Measurements from ENCODE around the gene SYNGR1.
"Not testable (repeated sequence)": the region's sequence is repeated elsewhere in the genome, so short reads cannot be mapped to it uniquely, and the experiment has no call there.

SYNGR1 gene

GRCh38 chr22:39351689-39352214 is 2.0 kb downstream of the SYNGR1 start:
- DNase-seq = no peak

DNA sequence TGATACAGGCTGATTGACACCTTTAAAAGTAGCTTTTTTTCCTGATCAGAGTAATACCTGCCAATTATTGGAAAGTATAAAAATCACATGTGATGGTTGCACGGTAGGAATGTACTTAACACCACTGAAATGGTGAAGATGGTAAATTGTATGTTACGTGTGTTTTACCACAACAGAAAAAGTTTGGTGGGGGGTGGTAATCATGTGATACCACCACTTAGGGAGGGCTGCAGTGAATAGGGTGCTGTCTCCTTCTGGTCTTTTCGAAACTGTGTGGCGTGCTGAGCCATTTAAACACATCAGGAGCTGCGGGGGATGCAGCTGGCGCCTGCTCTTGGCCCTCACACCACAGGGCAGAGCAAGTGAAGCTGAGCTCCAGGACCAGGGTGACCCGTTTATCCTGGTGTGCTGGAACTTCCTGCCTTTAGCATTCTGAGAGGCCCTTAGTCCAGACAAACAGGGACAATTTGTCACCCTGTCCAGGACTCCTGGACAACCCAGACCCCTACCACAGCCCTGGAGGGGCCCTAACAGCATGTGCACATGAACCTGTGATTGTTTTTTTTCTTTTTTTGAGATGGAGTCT is 2.6 kb downstream of the SYNGR1 start:
- no peak for DNase-seq

DNA sequence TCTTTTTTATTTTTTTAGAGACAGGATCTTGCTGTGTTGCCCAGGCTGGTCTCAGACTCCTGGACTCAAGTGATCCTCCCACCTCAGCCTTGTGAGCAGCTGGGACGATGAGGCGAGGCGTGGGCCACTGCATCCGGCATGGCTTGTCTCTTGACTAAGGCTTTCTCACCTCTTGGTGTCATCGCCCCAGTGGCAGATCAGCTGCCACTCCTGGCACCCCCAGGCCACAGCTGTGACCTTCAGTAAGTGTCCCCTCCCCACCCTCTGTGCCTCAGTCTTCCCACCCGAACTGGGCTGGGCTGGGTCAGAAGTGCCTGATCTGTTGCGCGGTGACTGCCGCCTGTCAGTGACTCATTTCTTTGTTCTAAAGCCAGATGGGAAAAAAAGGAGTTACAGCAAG is 3.6 kb downstream of the SYNGR1 start:
- no peak for DNase-seq

GRCh38 chr22:39355080-39355479 is 5.3 kb downstream of the SYNGR1 start:
- DNase-seq = no peak

- DNase-seq = not testable (repeated sequence)
Measured at GRCh38 chr22:39355805-39356204, 6.0 kb downstream of the SYNGR1 start.

DNA sequence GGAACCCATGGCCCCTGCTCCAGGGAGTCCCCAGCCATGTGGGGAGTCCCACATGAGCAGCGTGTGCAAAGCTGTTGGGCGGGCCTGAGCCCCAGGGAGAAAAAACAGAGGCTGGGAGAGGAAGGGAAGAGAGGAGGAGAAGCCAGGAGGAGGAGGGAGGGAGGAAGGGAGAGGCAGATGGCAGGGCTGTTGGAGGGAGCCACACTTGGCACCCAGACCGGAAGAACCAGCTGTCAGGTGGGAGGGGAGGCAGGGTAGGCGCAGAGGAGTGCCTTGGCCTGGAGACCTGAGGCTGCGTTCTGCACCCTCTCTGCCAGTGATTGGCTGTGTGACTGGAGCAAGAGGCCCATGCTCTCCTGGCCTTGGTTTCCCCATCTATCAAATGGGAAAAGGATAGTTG is 6.7 kb downstream of the SYNGR1 start:
- DNase-seq = no peak

- DNase-seq = not testable (repeated sequence)
Measured at GRCh38 chr22:39357110-39358108, 7.6 kb downstream of the SYNGR1 start.

GRCh38 chr22:39358197-39358596 is 8.4 kb downstream of the SYNGR1 start:
- DNase-seq = not testable (repeated sequence)

DNA sequence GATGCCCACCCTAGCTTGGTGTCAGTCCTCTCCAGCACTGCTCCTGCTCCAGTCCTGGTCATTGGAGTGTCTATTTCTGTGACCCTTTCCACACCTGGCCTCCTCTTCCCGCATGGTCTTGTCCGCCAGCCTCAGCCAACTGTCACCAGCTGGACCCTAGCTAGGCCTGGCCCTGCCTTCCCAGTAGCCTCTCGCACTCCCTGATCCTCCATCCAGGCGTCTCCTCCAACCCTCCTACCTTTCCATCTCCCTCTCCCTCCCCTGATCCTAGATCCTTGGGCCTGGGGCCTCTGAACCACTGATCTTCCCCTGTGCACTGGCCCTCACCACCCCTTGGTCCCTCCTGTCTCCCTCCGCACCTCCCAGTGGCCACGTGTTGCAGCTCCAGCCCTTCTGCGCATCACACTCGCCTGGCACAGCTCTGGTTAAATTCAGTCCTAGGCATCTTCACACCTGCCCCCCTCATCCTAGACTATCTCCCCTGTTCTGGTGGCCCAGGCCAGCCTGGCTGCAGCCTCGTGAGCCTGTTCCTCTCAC is 9.9 kb downstream of the SYNGR1 start:
- no peak for DNase-seq

DNA sequence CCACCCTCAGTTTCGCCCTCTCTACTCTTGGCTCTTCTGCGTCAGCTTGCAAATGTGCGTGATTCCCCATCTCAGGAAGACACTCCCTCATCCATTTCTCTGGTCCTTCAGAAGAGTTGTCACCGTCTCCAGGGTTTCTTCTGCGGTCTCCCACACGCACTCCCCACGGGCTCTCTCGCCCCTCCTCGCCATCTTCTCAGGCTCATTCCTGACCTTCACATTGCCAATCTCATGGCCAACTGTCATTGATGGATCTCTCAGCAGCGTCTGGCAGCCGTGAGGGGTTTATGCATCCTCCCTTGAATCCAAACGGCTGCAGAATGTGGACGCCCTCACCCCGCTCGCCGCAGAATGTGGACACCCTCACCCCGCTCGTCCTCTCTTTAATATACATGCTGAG is 10.5 kb downstream of the SYNGR1 start:
- no peak for DNase-seq

- DNase-seq = no peak
Measured at GRCh38 chr22:39360674-39361413, 11.1 kb downstream of the SYNGR1 start.

- no peak for DNase-seq
Measured at GRCh38 chr22:39361496-39361895, 11.7 kb downstream of the SYNGR1 start.

- no peak for DNase-seq
Measured at GRCh38 chr22:39362271-39362670, 12.5 kb downstream of the SYNGR1 start.

DNA sequence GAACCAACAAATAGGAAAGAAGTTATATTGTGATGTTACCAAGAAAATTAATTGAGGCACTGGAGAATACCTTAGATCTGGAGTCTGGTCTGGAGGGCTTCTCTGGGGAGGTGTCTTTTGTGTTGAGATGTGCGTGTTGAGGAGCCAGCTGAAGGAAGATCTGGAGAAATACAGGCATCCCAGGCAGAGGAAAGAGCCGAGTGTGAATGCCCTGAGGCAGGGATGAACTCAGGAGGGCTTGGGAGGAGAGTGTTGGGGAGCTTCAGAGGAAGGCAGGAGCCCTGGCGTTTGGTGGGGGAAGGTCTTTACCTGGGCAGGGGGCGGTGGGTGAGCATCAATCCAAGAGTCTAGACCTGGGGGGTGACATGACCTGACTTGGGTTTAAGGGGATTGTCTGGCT is 13.1 kb downstream of the SYNGR1 start:
- no peak for DNase-seq

GRCh38 chr22:39363751-39364515 is 14.1 kb downstream of the SYNGR1 start:
- no peak for DNase-seq

- no peak for DNase-seq
Measured at GRCh38 chr22:39364714-39365491, 15.1 kb downstream of the SYNGR1 start.

DNA sequence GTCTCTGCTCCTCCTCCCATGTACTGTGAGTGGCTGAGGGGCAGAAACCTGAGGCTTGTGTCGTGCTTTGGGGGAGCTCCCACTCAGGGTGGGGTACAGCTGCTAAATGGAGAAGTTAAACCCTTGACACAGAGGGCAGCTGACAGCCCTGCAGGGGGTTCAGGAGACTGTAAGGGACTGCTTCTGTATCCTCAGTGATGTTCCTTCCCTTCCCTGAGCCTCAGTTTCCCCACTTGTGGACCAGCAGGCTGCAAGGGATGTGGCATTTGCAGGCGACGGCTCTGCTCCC is 15.6 kb downstream of the SYNGR1 start:
- DNase-seq = no peak

- DNase-seq = no peak
Measured at GRCh38 chr22:39367035-39367434, 17.2 kb downstream of the SYNGR1 start.

- DNase-seq = no peak
Measured at GRCh38 chr22:39368461-39368911, 18.7 kb downstream of the SYNGR1 start.

- no peak for DNase-seq
Measured at GRCh38 chr22:39369186-39369585, 19.4 kb downstream of the SYNGR1 start.

- no peak for DNase-seq
Measured at GRCh38 chr22:39369586-39369985, 19.8 kb downstream of the SYNGR1 start.

DNA sequence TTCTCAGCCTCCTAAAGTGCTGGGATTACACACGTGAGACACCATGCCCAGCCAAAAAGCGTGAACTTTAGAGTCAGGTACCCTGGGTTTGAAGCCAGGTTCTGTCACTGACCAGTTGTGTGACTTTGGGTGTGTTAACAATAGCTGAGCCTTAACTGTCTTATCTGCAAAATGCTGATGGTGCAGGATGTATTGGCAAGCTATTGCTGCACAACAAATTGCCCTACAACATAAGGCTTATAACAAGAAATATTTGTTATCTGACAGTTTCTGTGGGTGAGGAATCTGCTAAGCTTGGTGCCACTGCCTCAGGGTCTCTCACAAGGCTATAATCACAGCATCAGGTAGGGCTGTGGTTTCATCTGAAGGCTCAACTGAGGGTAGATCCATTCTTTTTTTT is 21.9 kb downstream of the SYNGR1 start:
- no peak for DNase-seq
